Endothelial cell of umbilical vein (primary cell): Measurements from ENCODE around the gene ICE1. TPM values are rescaled to one million over a fixed set of nuclear protein-coding genes. Genes with fewer than 3 reads are reported as not detected.

Source experiments
- BruUV-seq: library from RNA; stranded (reverse); fragments of 400-500 nt; replicated peaks from 2 replicates; lab custom pipeline; 2021; lab: Mats Ljungman, UMichigan
- CTCF ChIA-PET: fragments of 300-600, 350-600 bp; sonication (Branson Sonifier 250); formaldehyde crosslinking; loops from one replicate; lab custom pipeline; 2021; ENCODE audit warnings: antibody characterized with exemption, inconsistent platforms; lab: Charles Lee
- POLR2A ChIA-PET: fragments of 300-600, 350-600 bp; sonication (Branson Sonifier 250); formaldehyde crosslinking; loops from one replicate; lab custom pipeline; 2021; ENCODE audit warnings: antibody characterized with exemption, inconsistent platforms; lab: Charles Lee
- DNase-seq: peaks from one replicate; pipeline ENCODE4 v3.0.0-alpha.2; 2011; ENCODE audit warnings: low read depth, low spot score
- FAIRE-seq: peaks from 2 replicates; lab custom pipeline; 2011; peaks lifted over from hg19 to GRCh38; lab: Jason Lieb, UNC
- H2AFZ ChIP-seq: 2 replicates; pipeline ENCODE4 v1.6.0; 2012; ENCODE audit warnings: low read depth, low read length, control low read depth, inconsistent platforms
- H3K27ac ChIP-seq: 2 replicates; pipeline ENCODE4 v1.5.1; 2011; ENCODE audit warnings: low read depth, mild to moderate bottlenecking, control low read depth, low read length, moderate library complexity; ENCODE audit not compliant: insufficient read depth
- H3K27me3 ChIP-seq, 2 experiments: 2 replicates each; pipeline versions ENCODE4 v1.6.0 to v1.6.1; 2011; ENCODE audit warnings: low read length in 2 of 2, mixed read lengths in 1 of 2; ENCODE audit not compliant: control insufficient read depth in 2 of 2, insufficient read depth in 2 of 2
- H3K36me3 ChIP-seq, 2 experiments: 2 replicates in 1 of 2; 3 replicates in 1 of 2; pipeline ENCODE4 v1.5.1; 2011; ENCODE audit warnings: low read length in 2 of 2, mild to moderate bottlenecking in 1 of 2, moderate library complexity in 1 of 2; ENCODE audit not compliant: control insufficient read depth in 2 of 2, insufficient read depth in 2 of 2; ENCODE audit errors: extremely low read depth in 1 of 2
- H3K4me1 ChIP-seq: 3 replicates; pipeline ENCODE4 v1.5.1; 2011; ENCODE audit warnings: mild to moderate bottlenecking, low read length; ENCODE audit not compliant: control insufficient read depth, insufficient read depth; ENCODE audit errors: extremely low read depth
- H3K4me2 ChIP-seq: 2 replicates; pipeline ENCODE4 v1.6.1; 2011; ENCODE audit warnings: low read length, control low read depth, mixed read lengths; ENCODE audit not compliant: insufficient read depth
- H3K4me3 ChIP-seq, 3 experiments: fragments of 200-600 bp in 1 of 3; sonication (generic), shearing (Covaris generic) in 1 of 3; replicated peaks in 1 of 3; 2 replicates each; pipeline ENCODE4 v1.5.1; 2011 to 2016; ENCODE audit warnings: control low read depth in 3 of 3, low read length in 3 of 3, mild to moderate bottlenecking in 2 of 3, inconsistent platforms in 1 of 3, low read depth in 1 of 3, moderate library complexity in 1 of 3; ENCODE audit not compliant: insufficient read depth in 1 of 3
- H3K79me2 ChIP-seq: 2 replicates; pipeline ENCODE4 v1.6.0; 2012; ENCODE audit warnings: low read length, inconsistent platforms; ENCODE audit not compliant: control insufficient read depth, insufficient read depth
- H3K9ac ChIP-seq: replicated peaks from 2 replicates; pipeline ENCODE3; 2011; ENCODE audit warnings: low read length, control low read depth; ENCODE audit not compliant: insufficient read depth; ENCODE audit errors: extremely low read depth
- H3K9me1 ChIP-seq: replicated peaks from 3 replicates; pipeline ENCODE4 v1.6.0; 2011; ENCODE audit warnings: mild to moderate bottlenecking, low read length; ENCODE audit not compliant: control insufficient read depth, insufficient read depth; ENCODE audit errors: extremely low read depth
- H3K9me3 ChIP-seq: replicated peaks from 2 replicates; pipeline ENCODE4 v1.5.1; 2012; ENCODE audit warnings: low read length, inconsistent platforms; ENCODE audit not compliant: control insufficient read depth, insufficient read depth
- H4K20me1 ChIP-seq: replicated peaks from 2 replicates; pipeline ENCODE3; 2011; ENCODE audit warnings: mild to moderate bottlenecking, low read length; ENCODE audit not compliant: control insufficient read depth, insufficient read depth; ENCODE audit errors: extremely low read depth
- EZH2 ChIP-seq: IDR thresholded peaks from 2 replicates; pipeline ENCODE4 v1.6.1; 2012; ENCODE audit warnings: borderline replicate concordance, low read depth, mild to moderate bottlenecking, moderate library complexity, low read length, inconsistent platforms; ENCODE audit not compliant: severe bottlenecking
- FOS ChIP-seq: IDR thresholded peaks from 2 replicates; pipeline ENCODE4 v1.6.1; 2011; ENCODE audit warnings: mild to moderate bottlenecking, low read length, moderate library complexity, borderline replicate concordance; ENCODE audit not compliant: insufficient read depth
- GATA2 ChIP-seq: IDR thresholded peaks from 2 replicates; pipeline ENCODE4 v1.7.0; 2011; ENCODE audit warnings: low read depth, mild to moderate bottlenecking, moderate library complexity, mixed read lengths, low read length; ENCODE audit not compliant: insufficient read length, insufficient read depth
- JUN ChIP-seq: IDR thresholded peaks from 2 replicates; pipeline ENCODE4 v1.6.1; 2011; ENCODE audit warnings: borderline replicate concordance, low read depth; ENCODE audit not compliant: insufficient read length, insufficient read depth
- MYC ChIP-seq: IDR thresholded peaks from one replicate; pipeline ENCODE4 v1.6.1; 2011; ENCODE audit warnings: mild to moderate bottlenecking, low read depth, low read length
- POLR2A ChIP-seq: IDR thresholded peaks from 2 replicates; pipeline ENCODE4 v1.6.1; 2012; ENCODE audit warnings: low read depth, mild to moderate bottlenecking, control low read depth, low read length
- POLR2AphosphoS5 ChIP-seq: IDR thresholded peaks from 2 replicates; pipeline ENCODE4 v1.6.1; 2012; ENCODE audit warnings: low read depth, mild to moderate bottlenecking, control low read depth, low read length, moderate library complexity; ENCODE audit not compliant: insufficient read depth
- dilution Hi-C: fragments of 300-500 bp; cut with MboI; formaldehyde crosslinking; loops from one replicate; pipeline ENCODE4 v1.15.0; 2019; ENCODE audit warnings: low sequenced_read_pairs; ENCODE audit not compliant: extremely low pct_ligation_motif_present
- intact Hi-C: fragments of 100-400 bp; cut with micrococcal nuclease; formaldehyde crosslinking; loops from one replicate; pipeline ENCODE4 v1.10.0; 2022
- polyA plus RNA-seq, 4 experiments: library from polyadenylated mRNA; depleted of rRNA in 3 of 4; stranded (reverse) in 3 of 4; unstranded in 1 of 4; fragments of >200 nt; gene quantifications; 2 replicates each; pipeline versions ENCODE4 v1.2.1 to v1.2.3, GENCODE V29; 2011 to 2012; ENCODE audit warnings: missing spikeins in 1 of 4
- total RNA-seq: library from RNA; stranded (reverse); gene quantifications from 2 replicates; pipeline ENCODE4 v1.2.3, GENCODE V29; 2021
- TF ChIP-seq, protein P1 (sequence below): IDR thresholded peaks from 2 replicates; pipeline ENCODE4 v1.6.1; 2011; ENCODE audit not compliant: insufficient read depth, insufficient read length
- TF ChIP-seq, protein P2 (sequence below), 2 donors: IDR thresholded peaks; 1 replicate in 1 of 2; 2 replicates in 1 of 2; pipeline ENCODE4 v1.5.1; 2011; ENCODE audit warnings: low read length in 2 of 2, mild to moderate bottlenecking in 2 of 2, moderate library complexity in 2 of 2, control low read depth in 1 of 2, inconsistent platforms in 1 of 2, low read depth in 1 of 2; ENCODE audit not compliant: insufficient read depth in 1 of 2; ENCODE audit errors: extremely low read depth in 1 of 2

The ICE1 gene
- total and polyA plus RNA-seq, 2 donors (not counting 3 experiments of a cell fraction or from before 2014, with no cell fraction given): 8.8 to 29.1 TPM

DNA sequence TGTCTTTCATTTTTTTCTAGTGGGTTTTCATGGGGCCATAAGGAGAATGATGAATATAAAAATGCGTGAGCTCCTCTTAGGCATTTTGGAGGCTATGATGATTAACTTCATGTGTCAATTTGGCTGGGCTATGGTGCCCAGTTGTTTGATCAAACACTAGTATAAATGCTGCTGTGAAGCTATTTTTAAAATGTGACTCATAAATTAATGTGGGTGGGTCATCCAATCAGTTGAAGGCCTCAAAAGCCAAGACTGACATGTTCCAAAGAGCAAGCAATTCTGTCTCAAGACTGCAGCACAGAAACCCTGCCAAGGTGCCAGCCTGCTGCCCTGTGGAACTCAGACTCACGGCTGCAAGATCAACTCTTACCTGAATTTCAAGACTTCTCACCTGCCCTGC is 24.4 kb upstream of the ICE1 start:
- ChIA-PET POLR2A (no interaction called here), CTCF (no interaction called here)
- intact Hi-C loops (no loop called here), dilution Hi-C loops (no loop called here)
- no peaks in the 10 kb centered on the region for H3K9me3 ChIP-seq
- no peak overlapping the region for H3K9ac ChIP-seq
- no peak overlapping the region for H2AFZ ChIP-seq
- H3K79me2 ChIP-seq: no peaks in the 10 kb centered on the region
- no TSS peak for BruUV-seq
- H4K20me1 ChIP-seq: no peaks in the 10 kb centered on the region
- H3K4me3 ChIP-seq: no peak overlapping the region
- H3K9me1 ChIP-seq: no peaks in the 10 kb centered on the region
- no peaks in the 10 kb centered on the region for H3K27me3 ChIP-seq
- FAIRE-seq (no peak), DNase-seq (no peak)
- H3K27ac ChIP-seq: no peak overlapping the region
- H3K36me3 ChIP-seq: no peaks in the 10 kb centered on the region
- H3K4me2 ChIP-seq: no peak overlapping the region
- H3K4me1 ChIP-seq: no peaks in the 10 kb centered on the region
- TF ChIP-seq GATA2 (no peak), POLR2A (no peak), EZH2 (no peak), POLR2AphosphoS5 (no peak), FOS (no peak), JUN (no peak), MYC (no peak)
- TF ChIP-seq, protein P1, sequence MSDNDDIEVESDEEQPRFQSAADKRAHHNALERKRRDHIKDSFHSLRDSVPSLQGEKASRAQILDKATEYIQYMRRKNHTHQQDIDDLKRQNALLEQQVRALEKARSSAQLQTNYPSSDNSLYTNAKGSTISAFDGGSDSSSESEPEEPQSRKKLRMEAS: no peak
- TF ChIP-seq, protein P2, sequence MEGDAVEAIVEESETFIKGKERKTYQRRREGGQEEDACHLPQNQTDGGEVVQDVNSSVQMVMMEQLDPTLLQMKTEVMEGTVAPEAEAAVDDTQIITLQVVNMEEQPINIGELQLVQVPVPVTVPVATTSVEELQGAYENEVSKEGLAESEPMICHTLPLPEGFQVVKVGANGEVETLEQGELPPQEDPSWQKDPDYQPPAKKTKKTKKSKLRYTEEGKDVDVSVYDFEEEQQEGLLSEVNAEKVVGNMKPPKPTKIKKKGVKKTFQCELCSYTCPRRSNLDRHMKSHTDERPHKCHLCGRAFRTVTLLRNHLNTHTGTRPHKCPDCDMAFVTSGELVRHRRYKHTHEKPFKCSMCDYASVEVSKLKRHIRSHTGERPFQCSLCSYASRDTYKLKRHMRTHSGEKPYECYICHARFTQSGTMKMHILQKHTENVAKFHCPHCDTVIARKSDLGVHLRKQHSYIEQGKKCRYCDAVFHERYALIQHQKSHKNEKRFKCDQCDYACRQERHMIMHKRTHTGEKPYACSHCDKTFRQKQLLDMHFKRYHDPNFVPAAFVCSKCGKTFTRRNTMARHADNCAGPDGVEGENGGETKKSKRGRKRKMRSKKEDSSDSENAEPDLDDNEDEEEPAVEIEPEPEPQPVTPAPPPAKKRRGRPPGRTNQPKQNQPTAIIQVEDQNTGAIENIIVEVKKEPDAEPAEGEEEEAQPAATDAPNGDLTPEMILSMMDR (IDR thresholded peaks at IDR 0.05; ENCODE audit: extremely low read depth in 1 of 2, insufficient read depth in 1 of 2, low read depth in 1 of 2, low read length in 2 of 2): no peak
